ENCODE data around the gene SCAF1. TPM values are rescaled to one million over a fixed set of nuclear protein-coding genes. Genes with fewer than 3 reads are reported as not detected.

SCAF1 gene, protein sequence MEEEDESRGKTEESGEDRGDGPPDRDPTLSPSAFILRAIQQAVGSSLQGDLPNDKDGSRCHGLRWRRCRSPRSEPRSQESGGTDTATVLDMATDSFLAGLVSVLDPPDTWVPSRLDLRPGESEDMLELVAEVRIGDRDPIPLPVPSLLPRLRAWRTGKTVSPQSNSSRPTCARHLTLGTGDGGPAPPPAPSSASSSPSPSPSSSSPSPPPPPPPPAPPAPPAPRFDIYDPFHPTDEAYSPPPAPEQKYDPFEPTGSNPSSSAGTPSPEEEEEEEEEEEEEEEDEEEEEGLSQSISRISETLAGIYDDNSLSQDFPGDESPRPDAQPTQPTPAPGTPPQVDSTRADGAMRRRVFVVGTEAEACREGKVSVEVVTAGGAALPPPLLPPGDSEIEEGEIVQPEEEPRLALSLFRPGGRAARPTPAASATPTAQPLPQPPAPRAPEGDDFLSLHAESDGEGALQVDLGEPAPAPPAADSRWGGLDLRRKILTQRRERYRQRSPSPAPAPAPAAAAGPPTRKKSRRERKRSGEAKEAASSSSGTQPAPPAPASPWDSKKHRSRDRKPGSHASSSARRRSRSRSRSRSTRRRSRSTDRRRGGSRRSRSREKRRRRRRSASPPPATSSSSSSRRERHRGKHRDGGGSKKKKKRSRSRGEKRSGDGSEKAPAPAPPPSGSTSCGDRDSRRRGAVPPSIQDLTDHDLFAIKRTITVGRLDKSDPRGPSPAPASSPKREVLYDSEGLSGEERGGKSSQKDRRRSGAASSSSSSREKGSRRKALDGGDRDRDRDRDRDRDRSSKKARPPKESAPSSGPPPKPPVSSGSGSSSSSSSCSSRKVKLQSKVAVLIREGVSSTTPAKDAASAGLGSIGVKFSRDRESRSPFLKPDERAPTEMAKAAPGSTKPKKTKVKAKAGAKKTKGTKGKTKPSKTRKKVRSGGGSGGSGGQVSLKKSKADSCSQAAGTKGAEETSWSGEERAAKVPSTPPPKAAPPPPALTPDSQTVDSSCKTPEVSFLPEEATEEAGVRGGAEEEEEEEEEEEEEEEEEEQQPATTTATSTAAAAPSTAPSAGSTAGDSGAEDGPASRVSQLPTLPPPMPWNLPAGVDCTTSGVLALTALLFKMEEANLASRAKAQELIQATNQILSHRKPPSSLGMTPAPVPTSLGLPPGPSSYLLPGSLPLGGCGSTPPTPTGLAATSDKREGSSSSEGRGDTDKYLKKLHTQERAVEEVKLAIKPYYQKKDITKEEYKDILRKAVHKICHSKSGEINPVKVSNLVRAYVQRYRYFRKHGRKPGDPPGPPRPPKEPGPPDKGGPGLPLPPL
- 83.2 and 90.7 TPM in 2 replicates for total RNA-seq
- long read RNA-seq, result 0 reads

DNA sequence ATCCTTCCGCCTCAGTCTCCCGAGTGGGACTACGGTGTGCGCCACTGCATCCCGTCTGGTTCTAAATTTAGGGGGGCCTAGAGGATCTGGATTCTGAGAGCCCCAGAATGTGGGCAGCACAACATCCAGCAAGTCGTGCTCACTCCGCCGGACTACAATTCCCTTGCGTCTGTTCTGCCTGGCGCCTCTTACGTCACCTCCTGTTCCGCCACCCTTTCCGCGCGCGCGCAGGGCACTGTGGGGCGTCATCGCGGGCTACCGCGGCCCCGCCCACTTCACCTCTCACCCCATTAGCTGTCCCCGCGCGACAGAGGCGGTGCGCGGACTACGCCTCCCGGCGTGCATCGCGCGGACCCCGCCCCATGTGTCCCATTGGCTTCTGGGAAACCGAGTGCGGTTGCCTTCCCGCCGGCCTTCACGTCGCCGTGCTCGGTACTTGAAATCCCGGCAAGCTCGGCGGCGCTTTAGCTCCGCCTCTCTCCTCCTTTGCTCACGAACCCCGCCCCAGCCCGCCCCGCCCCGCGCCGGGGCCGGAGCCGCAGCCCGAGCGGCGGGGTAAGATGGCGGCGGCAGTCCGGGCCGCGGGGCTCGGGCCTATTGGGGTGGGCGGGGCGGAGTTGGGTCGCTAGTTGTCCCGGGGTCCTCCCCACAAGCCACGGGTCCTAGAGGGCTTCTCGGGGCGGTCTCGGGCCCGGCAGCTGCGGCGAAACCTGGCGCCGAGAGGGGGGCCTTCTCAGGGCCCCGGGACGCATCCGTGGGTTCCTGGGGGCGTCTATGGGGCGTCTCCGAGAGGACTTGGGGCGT, at the start of gene SCAF1:
Gene SCAF1, plus strand, starts transcription at position 522 of the 804 bp plus-strand sequence. CDS start 2,818 bp downstream, outside the sequence.
- H3K36me3 Mint-ChIP-seq (ENCODE audit: insufficient read depth), result peaks cover 4% of the 10 kb centered on the region
- peak within 1 kb of the TSS; percentile 100 for H3K27ac Mint-ChIP-seq
- H3K27me3 Mint-ChIP-seq, result peaks cover 20% of the 10 kb centered on the region
- peaks cover 38% of the 10 kb centered on the region for H3K4me1 Mint-ChIP-seq (ENCODE audit: low read depth)
- H3K4me3 Mint-ChIP-seq (ENCODE audit: low read depth), result peak within 1 kb of the TSS; percentile 98
- DNase-seq (ENCODE audit: low spot score, unreplicated experiment), result peak; percentile 99
- TF ChIP-seq, protein P1, sequence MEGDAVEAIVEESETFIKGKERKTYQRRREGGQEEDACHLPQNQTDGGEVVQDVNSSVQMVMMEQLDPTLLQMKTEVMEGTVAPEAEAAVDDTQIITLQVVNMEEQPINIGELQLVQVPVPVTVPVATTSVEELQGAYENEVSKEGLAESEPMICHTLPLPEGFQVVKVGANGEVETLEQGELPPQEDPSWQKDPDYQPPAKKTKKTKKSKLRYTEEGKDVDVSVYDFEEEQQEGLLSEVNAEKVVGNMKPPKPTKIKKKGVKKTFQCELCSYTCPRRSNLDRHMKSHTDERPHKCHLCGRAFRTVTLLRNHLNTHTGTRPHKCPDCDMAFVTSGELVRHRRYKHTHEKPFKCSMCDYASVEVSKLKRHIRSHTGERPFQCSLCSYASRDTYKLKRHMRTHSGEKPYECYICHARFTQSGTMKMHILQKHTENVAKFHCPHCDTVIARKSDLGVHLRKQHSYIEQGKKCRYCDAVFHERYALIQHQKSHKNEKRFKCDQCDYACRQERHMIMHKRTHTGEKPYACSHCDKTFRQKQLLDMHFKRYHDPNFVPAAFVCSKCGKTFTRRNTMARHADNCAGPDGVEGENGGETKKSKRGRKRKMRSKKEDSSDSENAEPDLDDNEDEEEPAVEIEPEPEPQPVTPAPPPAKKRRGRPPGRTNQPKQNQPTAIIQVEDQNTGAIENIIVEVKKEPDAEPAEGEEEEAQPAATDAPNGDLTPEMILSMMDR (IDR thresholded peaks at IDR 0.05; ENCODE audit: unreplicated experiment), result no peak
- no peaks in the 10 kb centered on the region for H3K9me3 Mint-ChIP-seq (ENCODE audit: low read depth)

DNA sequence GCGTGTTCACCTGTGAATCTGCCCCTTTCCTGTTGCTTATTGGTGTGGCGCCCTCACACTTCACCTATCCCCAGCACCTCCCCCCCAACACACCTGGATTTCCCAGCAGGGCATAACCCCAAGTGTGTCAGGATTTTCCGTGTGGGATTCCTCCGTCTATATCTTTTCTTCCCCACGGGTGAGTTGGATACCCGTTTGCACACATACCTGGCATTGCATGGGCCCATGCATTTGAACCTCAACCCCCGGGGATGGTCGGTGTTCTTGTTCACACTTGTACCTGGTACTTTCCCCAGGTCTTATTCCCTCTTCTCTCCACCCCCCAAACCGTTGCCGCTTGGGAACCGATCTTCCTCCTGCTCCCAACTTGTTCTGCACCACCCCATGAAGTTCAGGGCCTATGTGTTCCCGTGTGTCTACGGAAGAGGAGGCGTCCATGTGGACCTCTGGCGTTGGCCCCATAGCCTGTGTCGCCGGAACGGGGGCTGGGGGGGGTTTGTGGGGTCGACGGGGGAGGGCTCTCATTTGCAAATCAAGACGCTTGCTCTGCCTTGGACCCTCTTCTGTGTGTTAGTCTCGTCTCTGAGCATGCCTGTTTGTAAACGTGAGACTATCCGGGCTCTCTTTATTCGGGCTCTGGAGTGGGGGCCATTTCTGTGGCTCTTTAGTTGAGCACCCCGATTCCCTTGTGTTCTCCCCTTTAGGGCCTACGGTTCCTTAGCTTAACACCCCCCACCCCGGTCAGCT, 49.4 kb upstream of the SCAF1 start:
- H3K9me3 Mint-ChIP-seq (ENCODE audit: low read depth), result no peaks in the 10 kb centered on the region
- no peaks in the 10 kb centered on the region for H3K27me3 Mint-ChIP-seq
- TF ChIP-seq, protein P1 (IDR thresholded peaks at IDR 0.05; ENCODE audit: unreplicated experiment), result no peak
- no peak for DNase-seq (ENCODE audit: low spot score, unreplicated experiment)
- H3K36me3 Mint-ChIP-seq (ENCODE audit: insufficient read depth), result peaks cover 9% of the 10 kb centered on the region
- peak overlapping the region; percentile 95 for H3K27ac Mint-ChIP-seq
- H3K4me3 Mint-ChIP-seq (ENCODE audit: low read depth), result peak overlapping the region; percentile 89
- H3K4me1 Mint-ChIP-seq (ENCODE audit: low read depth), result peaks cover 17% of the 10 kb centered on the region

DNA sequence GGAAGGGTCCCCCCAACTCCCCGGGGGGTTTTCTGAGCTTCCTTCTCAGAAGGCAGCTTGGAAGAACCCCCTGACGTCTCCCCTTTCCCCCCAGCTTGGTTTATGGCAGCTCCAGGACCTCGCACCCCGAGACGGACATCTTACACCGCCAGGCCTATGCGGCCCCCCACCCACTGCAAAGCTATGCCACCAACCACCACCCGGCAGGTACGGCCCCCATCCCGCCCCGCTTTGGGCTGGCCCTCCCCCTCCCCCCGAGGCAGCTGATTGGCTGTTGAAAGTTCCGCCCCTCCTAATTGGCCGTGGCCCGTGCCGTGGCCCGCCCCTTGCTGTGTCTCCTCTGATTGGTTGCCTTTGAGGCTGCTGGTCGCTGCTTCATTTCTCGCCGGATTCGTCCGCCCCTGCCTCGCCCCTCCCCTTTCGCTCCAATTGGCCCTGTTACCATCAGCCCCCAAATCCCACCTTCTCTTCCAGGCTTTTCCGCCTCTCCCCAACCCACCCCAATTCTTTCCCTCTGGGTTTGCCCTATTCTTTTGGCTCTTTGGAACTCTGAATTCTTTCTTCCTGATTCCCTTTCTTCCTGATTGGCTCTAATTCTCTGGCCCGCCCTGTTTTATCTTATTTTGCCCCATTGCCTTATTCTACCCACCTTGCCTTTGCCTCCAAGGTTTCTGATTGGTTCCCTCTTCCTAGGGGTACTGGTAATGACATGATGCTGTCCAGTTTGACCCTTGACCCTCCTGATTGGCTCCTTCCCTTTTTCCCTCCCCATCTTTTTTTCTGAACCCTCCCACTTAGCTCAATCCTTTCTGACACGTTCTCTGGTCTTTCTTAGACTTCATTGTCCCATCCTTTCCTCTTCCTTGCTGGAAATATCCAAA, 48.5 kb upstream of the SCAF1 start:
- Mint-ChIP-seq H3K4me3 (ENCODE audit: low read depth) (peak overlapping the region; percentile 89), H3K27ac (peak overlapping the region; percentile 95), H3K27me3 (no peaks in the 10 kb centered on the region), H3K36me3 (ENCODE audit: insufficient read depth) (peaks cover 10% of the 10 kb centered on the region), H3K4me1 (ENCODE audit: low read depth) (peaks cover 17% of the 10 kb centered on the region), H3K9me3 (ENCODE audit: low read depth) (no peaks in the 10 kb centered on the region)
- TF ChIP-seq, protein P1 (IDR thresholded peaks at IDR 0.05; ENCODE audit: unreplicated experiment), result no peak
- peak; percentile 86 for DNase-seq (ENCODE audit: low spot score, unreplicated experiment)
